Fibroblast of mammary gland (primary cell): ENCODE results near the gene EXD3.

Source experiments
- DNase-seq: peaks from one replicate; pipeline ENCODE4 v3.0.0-alpha.2; 2010; ENCODE audit warnings: low read depth
- H3K4me3 ChIP-seq: 2 replicates; pipeline ENCODE4 v1.5.1; 2011; ENCODE audit warnings: low read depth, mild to moderate bottlenecking, low read length, moderate library complexity; ENCODE audit not compliant: control insufficient read depth
- TF ChIP-seq, protein P1 (sequence below): conservative IDR thresholded peaks from 2 replicates; pipeline ENCODE4 v1.5.1; 2011; ENCODE audit warnings: low read depth, low read length, inconsistent platforms; ENCODE audit not compliant: control insufficient read depth, insufficient read depth

Gene EXD3

GRCh38 chr9:137267933-137268355 lies 155.0 kb downstream of the EXD3 start:
- H3K4me3 ChIP-seq = no peak overlapping the region
- no peak for DNase-seq
- TF ChIP-seq, protein P1, sequence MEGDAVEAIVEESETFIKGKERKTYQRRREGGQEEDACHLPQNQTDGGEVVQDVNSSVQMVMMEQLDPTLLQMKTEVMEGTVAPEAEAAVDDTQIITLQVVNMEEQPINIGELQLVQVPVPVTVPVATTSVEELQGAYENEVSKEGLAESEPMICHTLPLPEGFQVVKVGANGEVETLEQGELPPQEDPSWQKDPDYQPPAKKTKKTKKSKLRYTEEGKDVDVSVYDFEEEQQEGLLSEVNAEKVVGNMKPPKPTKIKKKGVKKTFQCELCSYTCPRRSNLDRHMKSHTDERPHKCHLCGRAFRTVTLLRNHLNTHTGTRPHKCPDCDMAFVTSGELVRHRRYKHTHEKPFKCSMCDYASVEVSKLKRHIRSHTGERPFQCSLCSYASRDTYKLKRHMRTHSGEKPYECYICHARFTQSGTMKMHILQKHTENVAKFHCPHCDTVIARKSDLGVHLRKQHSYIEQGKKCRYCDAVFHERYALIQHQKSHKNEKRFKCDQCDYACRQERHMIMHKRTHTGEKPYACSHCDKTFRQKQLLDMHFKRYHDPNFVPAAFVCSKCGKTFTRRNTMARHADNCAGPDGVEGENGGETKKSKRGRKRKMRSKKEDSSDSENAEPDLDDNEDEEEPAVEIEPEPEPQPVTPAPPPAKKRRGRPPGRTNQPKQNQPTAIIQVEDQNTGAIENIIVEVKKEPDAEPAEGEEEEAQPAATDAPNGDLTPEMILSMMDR = no peak

DNA sequence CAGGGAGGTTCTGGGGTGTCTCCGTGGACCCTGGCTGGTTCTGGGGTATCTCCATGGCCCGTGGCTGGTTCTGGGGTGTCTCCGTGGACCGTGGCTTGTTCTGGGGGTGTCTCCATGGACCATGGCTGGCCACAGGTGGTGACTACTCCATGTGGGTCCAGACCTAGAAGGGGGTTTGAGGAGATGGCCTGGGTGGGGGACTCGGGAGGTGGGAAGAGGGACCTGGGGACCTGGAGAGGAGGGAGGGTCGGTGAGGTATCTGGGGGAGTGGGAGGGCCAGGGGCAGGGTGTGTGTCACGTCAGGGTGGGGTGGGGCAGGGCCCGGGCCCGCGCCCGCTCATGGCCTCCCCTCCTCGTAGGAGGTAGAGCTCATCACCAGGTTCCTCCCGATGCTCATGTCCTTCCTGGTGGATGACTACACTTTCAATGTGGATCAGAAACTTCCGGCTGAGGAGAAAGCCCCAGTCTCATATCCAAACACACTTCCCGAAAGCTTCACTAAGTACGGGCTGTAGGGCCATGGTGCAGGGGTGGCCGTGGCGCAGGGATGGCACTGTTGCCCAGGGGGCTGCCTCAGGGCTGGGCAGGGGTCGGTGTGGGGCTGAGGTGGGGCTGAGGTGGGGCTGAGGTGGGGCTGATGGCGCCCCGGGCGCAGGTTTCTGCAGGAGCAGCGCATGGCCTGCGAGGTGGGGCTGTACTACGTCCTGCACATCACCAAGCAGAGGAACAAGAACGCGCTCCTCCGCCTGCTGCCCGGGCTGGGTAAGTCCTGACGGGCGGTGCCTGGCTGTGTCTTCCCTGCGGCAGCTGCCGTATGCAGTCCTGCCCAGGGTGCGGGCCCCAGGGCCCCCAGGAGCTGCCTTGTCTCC lies 156.1 kb downstream of the EXD3 start:
- no peak for DNase-seq
- TF ChIP-seq, protein P1 = no peak
- H3K4me3 ChIP-seq = no peak overlapping the region

DNA sequence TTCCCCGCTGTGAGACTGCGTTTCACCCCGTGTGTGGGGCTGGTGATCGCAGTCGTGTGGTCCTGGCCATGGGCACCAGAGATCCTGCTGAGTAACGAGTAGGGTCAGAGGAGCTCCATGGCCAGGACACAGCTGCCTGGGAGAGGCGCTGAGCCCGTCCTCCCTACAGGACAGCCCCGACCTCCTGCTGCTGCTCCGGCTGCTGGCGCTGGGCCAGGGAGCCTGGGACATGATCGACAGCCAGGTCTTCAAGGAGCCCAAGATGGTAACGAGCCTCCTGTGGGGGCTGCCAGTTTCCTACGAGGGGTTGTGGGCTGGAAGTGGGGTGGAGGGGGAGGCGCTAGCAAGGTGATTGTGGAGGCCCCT lies 156.8 kb downstream of the EXD3 start:
- TF ChIP-seq, protein P1 = no peak

GRCh38 chr9:137265496-137266161 lies 157.3 kb downstream of the EXD3 start:
- H3K4me3 ChIP-seq = no peak overlapping the region
- no peak for DNase-seq
- TF ChIP-seq, protein P1 = no peak

More for the DNA sequence above, 156.8 kb downstream of the EXD3 start:
- no peak for DNase-seq
- no peak overlapping the region for H3K4me3 ChIP-seq

DNA sequence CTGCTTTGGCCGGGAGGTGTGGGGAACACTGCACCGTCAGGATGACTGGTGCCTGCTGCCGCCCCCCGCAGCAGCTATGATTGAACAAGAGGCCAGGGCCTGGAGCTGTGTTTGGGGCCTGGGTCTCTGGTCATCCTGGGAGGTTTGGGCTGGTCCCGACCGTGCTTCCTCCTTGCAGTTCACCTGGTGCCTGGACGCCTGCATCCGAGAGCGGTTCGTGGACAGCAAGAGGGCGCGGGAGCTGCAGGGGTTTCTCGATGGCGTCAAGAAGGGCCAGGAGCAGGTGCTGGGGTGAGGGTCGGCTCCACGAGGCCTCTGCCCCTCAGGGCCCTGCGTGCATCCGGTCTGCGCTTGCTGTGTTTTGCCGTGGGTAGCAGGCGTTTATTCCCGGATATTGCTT lies 158.9 kb downstream of the EXD3 start:
- no peak overlapping the region for H3K4me3 ChIP-seq
- DNase-seq = no peak
- TF ChIP-seq, protein P1 = no peak

DNA sequence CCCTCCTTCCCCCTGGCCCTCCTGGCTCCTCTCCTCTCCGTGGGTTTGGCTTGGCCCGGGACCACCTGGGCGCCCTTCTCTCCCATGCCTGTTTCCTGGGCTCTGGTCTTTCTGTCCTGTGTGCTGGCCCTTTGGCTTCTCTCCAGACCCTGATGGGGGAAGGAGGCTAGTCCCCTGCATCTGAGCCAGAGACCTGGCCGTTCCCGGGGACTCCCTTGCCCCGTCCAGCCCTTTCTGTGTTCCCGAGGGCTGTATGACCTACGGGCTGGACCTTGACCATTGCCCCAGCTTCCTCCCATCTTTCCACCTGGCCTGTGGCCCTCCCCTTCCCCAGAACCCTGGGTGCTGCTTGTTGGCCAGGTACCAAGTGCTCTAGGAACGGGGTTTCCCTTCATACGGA lies 159.5 kb downstream of the EXD3 start:
- TF ChIP-seq, protein P1 = no peak
- no peak overlapping the region for H3K4me3 ChIP-seq
- no peak for DNase-seq
